Epithelial cell of prostate (primary cell): ENCODE results near the gene ABHD12B.
"Not testable (repeated sequence)": the region's sequence is repeated elsewhere in the genome, so short reads cannot be mapped to it uniquely, and the experiment has no call there.

ENCODE experiments used
- DNase-seq: peaks from one replicate; pipeline ENCODE4 v3.0.0-alpha.2; 2011; ENCODE audit warnings: low read depth, low spot score
- H3K27ac ChIP-seq: fragments of 450-650 bp; 2 replicates; pipeline ENCODE4 v1.5.1; 2017; ENCODE audit warnings: mild to moderate bottlenecking

The ABHD12B gene

GRCh38 chr14:50882932-50883826 is 11.3 kb downstream of the ABHD12B start:
- DNase-seq: no peak
- no peak overlapping the region for H3K27ac ChIP-seq

DNA sequence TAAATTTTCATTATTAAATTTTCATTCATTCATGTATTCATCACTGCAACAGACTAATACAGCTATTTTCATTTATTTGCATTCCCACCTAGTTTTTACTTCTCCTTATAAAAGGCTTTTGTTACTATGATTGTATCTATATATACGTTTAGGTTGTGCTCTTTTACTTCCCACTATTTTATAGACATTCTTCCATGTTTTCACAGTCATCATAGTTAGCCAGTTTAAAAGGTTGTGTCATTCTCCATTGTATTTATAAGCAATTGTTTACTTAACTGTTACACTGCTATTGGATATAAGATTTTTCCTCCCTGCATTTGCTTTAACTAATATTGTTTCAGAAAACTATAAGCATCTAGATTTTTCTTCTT is 12.0 kb downstream of the ABHD12B start:
- no peak overlapping the region for H3K27ac ChIP-seq
- DNase-seq: no peak

DNA sequence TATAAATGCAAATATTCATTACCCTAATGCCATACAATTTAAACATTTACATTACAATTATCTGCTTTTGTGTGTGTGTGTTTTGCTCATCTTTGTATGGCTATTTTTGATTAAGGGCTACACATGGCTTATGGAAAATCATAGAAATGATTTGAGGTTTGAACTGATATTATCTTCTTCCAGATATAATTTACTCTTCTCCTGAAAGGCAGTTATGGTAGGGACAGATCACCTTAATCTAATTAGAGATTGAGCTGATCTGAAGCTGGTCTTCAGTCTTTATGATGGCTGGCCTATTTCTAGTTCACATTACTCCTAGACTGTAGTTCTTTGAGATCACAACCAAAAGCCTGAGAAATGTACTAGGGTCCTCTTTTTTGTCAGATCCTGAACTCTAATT is 15.6 kb downstream of the ABHD12B start:
- H3K27ac ChIP-seq: no peak overlapping the region
- DNase-seq: no peak

GRCh38 chr14:50892255-50892654 is 20.4 kb downstream of the ABHD12B start:
- no peak for DNase-seq
- H3K27ac ChIP-seq: no peak overlapping the region

DNA sequence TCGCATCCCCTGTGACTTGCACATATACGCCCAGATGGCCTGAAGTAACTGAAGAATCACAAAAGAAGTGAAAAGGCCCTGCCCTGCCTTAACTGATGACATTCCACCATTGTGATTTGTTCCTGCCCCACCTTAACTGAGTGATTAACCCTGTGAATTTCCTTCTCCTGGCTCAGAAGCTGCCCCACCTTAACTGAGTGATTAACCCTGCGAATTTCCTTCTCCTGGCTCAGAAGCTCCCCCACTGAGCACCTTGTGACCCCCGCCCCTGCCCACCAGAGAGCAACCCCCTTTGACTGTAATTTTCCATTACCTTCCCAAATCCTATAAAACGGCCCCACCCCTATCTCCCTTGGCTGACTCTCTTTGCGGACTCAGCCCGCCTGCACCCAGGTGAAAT is 24.6 kb downstream of the ABHD12B start:
- H3K27ac ChIP-seq: not testable (repeated sequence)

DNA sequence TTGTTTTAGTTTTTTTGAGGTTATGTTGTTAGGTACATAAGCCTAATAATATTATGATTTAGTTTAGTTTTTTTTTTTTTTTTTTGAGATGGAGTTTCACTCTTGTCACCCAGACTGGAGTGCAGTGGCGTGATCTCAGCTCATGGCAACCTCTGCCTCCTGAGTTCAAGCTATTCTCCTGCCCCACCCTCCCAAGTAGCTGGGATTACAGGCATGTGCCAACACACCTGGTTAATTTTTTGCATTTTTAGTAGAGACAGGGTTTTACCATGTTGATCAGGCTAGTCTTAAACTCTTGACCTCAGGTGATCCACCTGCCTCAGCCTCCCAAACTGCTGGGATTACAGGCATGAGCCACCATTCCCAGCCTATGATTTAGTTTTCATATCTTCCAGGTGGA is 25.2 kb downstream of the ABHD12B start:
- H3K27ac ChIP-seq, DNase-seq: not testable (repeated sequence)

More for the DNA sequence above, 24.6 kb downstream of the ABHD12B start:
- DNase-seq: not testable (repeated sequence)

DNA sequence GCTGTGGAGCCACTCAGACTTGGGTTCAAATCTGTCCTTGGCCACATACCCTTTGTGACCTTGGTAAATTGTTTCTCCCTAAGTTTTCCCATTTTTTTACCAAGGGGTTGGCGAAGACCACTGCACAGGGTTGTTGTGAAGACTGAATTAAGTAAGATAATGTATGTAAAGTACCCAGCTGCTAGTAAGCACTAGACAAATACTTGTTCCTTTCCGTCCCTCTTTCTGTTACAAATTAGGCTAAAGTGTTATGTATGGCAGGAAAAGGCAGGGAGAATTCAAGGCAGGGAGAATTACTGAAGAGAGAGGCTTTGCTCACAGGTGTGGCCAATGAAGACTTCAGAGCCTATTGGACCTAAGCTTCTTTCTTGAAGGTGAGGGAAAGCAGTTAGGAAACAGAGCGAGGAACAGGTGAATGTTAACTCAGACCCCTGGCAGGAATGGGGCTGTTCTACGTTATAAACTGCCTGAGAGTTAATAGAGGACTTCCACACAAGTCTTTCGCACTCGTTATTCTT is 25.9 kb downstream of the ABHD12B start:
- DNase-seq: no peak
- H3K27ac ChIP-seq: no peak overlapping the region

- no peak overlapping the region for H3K27ac ChIP-seq
- no peak for DNase-seq
Measured at GRCh38 chr14:50901361-50901760, 29.5 kb downstream of the ABHD12B start.

- no peak for DNase-seq
- H3K27ac ChIP-seq: no peak overlapping the region
Measured at GRCh38 chr14:50904719-50905118, 32.9 kb downstream of the ABHD12B start.

GRCh38 chr14:50906326-50907065 is 34.6 kb downstream of the ABHD12B start:
- no peak for DNase-seq
- no peak overlapping the region for H3K27ac ChIP-seq

DNA sequence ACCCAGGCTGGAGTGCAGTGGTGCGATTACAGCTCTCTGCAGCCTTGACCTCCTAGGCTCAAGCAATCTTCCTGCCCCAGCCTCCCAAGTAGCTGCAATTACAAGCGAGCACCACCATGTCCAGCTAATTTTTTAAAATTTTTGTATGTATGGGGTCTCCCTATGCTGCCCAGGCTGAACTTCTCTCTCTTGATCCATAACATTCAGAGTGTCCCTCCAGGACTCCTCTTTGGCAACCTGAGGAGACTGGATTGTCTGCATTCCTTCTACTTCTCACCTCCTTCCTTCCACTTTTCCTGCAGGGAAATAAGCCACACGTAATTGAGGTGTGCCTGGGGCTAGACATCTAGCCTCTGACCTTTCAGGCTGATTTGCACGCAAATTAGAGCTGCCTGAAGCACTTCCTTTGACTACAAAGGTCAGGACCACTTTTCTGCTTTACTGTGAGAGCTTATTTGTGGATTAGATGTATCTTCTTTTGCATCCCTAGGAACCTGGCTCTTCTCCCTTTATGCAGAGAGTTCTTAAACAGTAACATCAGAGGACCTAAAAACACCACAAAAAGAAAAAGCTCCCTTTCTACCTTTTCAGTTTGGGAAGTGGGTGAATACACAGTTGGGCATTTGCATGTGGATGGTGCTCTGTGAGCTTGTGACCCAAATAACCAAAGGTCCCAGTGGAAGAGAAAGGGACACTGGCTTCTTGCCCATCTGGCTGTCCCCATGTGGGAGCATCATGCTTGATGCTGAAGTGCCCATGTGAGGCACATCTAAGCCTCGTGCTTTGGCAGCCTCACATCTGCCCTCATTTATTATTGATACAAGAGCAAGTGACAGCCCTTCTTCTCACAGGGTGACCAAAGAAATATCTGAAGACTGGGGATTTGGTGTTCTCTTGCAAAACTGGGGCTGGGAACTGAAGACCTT is 38.9 kb downstream of the ABHD12B start:
- no peak for DNase-seq
- H3K27ac ChIP-seq: no peak overlapping the region

DNA sequence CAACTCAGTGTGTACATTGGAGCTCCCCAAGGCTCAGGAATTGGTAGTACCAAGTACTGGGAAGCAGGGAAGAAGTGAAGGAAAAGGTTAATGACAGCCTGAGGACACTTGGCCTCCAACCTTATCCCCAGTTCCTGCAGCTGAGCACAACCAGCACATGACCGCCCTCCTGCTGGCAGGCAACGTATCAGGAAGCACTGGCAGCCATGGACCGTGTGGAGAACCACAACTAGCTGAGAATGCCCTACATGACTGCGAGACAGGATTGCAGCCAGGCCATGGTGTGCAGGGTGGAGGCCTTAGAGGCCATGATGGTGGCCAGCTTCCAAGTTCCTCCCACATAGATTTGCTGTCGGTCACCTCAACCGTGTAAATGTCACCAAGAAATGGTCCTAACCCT is 45.6 kb downstream of the ABHD12B start:
- no peak overlapping the region for H3K27ac ChIP-seq

DNA sequence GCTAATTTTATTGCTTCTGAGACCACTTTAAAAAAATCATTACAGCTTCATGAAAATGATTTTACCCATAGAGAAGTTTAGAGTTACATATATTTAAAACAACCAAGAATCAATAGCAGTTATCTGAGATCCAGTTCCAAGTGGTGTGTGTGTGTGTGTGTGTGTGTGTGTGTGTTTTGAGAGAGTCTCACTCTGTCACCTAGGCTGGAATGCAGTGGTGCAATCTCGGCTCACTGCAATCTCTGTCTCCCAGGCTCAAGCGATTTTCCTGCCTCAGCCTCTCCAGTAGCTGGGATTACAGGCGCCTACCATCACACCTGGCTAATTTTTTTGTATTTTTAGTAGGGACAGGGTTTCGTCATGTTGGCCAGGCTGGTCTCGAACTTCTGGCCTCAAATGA is 47.7 kb downstream of the ABHD12B start:
- DNase-seq, H3K27ac ChIP-seq: not testable (repeated sequence)

More for the DNA sequence above, 45.6 kb downstream of the ABHD12B start:
- DNase-seq: no peak

DNA sequence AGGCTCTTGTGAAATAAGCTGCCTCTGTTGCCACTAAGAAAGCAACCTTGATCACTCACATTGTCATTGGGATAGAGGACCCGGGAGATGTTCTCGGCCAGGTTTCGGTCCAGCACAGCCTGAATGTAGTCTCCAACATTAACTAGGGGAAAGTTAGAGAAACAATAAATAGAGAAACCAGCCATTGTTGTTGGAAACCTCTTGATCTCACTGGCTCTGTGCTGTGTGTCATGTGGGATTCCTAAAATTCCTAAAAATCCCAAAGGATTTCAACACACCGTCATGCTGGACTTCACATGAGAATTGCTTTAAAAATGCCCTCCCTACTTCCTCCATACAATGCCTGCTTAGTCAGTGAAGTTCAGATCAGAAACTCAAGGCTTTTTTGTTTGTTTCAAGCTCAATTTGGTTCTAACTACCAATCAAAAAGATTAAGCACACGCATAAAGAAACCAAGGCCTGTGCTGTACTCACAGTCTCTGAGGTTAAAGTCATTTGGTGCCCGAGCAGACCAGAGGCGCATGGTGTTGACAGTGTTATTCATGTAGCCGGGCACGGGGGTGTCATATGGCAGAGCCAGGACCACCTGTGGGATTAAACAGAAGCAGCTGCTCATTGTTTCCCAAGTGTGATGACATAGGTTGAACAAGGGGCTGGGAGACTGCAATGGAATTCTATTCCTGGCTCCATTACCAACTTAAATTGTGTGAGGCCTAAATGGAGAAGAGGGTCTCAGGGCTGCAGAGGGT is 48.8 kb downstream of the ABHD12B start:
- no peak for DNase-seq
- no peak overlapping the region for H3K27ac ChIP-seq

GRCh38 chr14:50922803-50923202 is 51.0 kb downstream of the ABHD12B start:
- no peak for DNase-seq
- no peak overlapping the region for H3K27ac ChIP-seq

GRCh38 chr14:50924236-50924635 is 52.4 kb downstream of the ABHD12B start:
- DNase-seq: no peak
- no peak overlapping the region for H3K27ac ChIP-seq

GRCh38 chr14:50924843-50925242 is 53.0 kb downstream of the ABHD12B start:
- H3K27ac ChIP-seq: no peak overlapping the region
- DNase-seq: no peak

- no peak overlapping the region for H3K27ac ChIP-seq
- no peak for DNase-seq
Measured at GRCh38 chr14:50926851-50927386, 55.1 kb downstream of the ABHD12B start.

DNA sequence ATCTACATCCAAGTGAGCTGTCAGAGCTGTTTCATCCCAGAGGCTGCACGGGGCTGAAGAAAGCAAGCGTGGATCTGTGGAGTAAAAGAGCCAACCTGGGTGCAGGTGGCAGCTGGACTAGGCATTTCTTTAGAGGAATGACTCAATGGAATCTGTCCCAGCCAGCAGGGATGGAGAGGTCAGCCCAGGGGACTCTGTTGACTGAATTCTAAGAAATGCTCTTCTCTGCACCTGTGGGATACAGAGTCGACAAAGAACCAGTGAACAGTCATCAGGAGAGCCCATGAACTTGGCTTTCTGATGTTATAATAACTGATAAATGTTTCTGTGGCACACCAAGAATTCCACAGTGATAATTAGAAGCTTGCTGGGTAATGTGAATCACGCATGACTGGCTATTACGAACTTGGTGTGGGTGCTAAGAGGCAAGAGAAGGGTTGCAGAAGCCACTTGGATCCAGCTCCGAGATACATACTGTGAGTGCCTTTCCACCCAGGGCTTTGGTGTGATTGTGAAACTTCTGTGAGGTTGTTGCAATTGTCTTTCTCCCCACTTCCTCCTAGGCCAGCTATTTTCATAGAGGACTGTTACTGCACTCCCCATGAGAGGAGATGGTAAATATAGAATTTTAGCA is 56.3 kb downstream of the ABHD12B start:
- H3K27ac ChIP-seq: no peak overlapping the region
- DNase-seq: no peak
